B cell (primary cell): ENCODE measurements around the gene SSBP3. TPM values are rescaled to one million over a fixed set of nuclear protein-coding genes. Genes with fewer than 3 reads are reported as not detected.

Experiments used
- ATAC-seq: fragments of 200-7000 bp; cut with Tn5 transposase; one replicate; pipeline ENCODE4 v1.10.0; 2021; ENCODE audit warnings: low read depth, mild to moderate bottlenecking, moderate number of reproducible peaks, moderate library complexity
- CTCF ChIA-PET: fragments of 350-600 bp; sonication (Branson Sonifier 250); formaldehyde crosslinking; loops from one replicate; lab custom pipeline; 2021; ENCODE audit warnings: antibody characterized with exemption, inconsistent platforms; lab: Charles Lee
- POLR2A ChIA-PET: fragments of 350-600 bp; sonication (Branson Sonifier 250); formaldehyde crosslinking; loops from one replicate; lab custom pipeline; 2021; ENCODE audit warnings: antibody characterized with exemption; lab: Charles Lee
- DNase-seq: peaks from one replicate; pipeline ENCODE4 v3.0.0; 2013
- H2AFZ ChIP-seq: 2 replicates; pipeline ENCODE4 v1.6.1; 2012; ENCODE audit warnings: mild to moderate bottlenecking, low read depth, low read length; ENCODE audit not compliant: insufficient read depth, poor library complexity, severe bottlenecking
- H3K27ac ChIP-seq, 2 donors: 1 replicate in 1 of 2; 2 replicates in 1 of 2; pipeline ENCODE4 v1.5.1; 2012 to 2013; ENCODE audit warnings: low read length in 2 of 2, mild to moderate bottlenecking in 2 of 2, moderate library complexity in 1 of 2
- H3K27me3 ChIP-seq, 4 experiments: fragments of 200-600 bp in 1 of 4; sonication (generic) in 1 of 4; replicated peaks in 1 of 4; 1 replicate in 2 of 4; 2 replicates in 2 of 4; pipeline versions ENCODE4 v1.6.1 to v1.7.0; 2013 to 2016; ENCODE audit warnings: low read length in 3 of 4, mild to moderate bottlenecking in 2 of 4, mixed read lengths in 1 of 4, moderate library complexity in 1 of 4; ENCODE audit not compliant: insufficient read depth in 4 of 4, control insufficient read depth in 3 of 4; ENCODE audit errors: control extremely low read depth in 1 of 4
- H3K36me3 ChIP-seq, 2 experiments: replicated peaks in 1 of 2; 1 replicate in 1 of 2; 2 replicates in 1 of 2; pipeline versions ENCODE4 v1.6.1 to v1.7.1; 2013; ENCODE audit warnings: low read length in 1 of 2; ENCODE audit not compliant: insufficient read depth in 2 of 2, control insufficient read depth in 1 of 2; ENCODE audit errors: control extremely low read depth in 1 of 2, extremely low read depth in 1 of 2
- H3K4me1 ChIP-seq, 2 donors: fragments of 200-600 bp in 1 of 2; sonication (generic) in 1 of 2; 1 replicate in 1 of 2; 2 replicates in 1 of 2; pipeline versions ENCODE4 v1.5.1 to v1.6.1; 2013 to 2017; ENCODE audit warnings: low read length in 2 of 2; ENCODE audit not compliant: control insufficient read depth in 2 of 2, insufficient read depth in 2 of 2
- H3K4me2 ChIP-seq: replicated peaks from 2 replicates; pipeline ENCODE3; 2012; ENCODE audit warnings: mild to moderate bottlenecking, low read depth, low read length; ENCODE audit not compliant: poor library complexity, severe bottlenecking
- H3K4me3 ChIP-seq, 5 experiments: fragments of 200-600 bp in 1 of 5; sonication (generic) in 1 of 5; 1 replicate in 3 of 5; 2 replicates in 2 of 5; pipeline versions ENCODE4 v1.5.1 to v1.7.0; 2011 to 2016; ENCODE audit warnings: low read length in 4 of 5, mild to moderate bottlenecking in 4 of 5, low read depth in 2 of 5, control low read depth in 1 of 5, moderate library complexity in 1 of 5; ENCODE audit not compliant: insufficient read depth in 1 of 5; ENCODE audit errors: control extremely low read depth in 1 of 5, extremely low read depth in 1 of 5
- H3K79me2 ChIP-seq: fragments of 200-600 bp; sonication (generic); one replicate; pipeline ENCODE4 v1.6.0; 2016; ENCODE audit warnings: low read length; ENCODE audit not compliant: control insufficient read depth, insufficient read depth
- H3K9ac ChIP-seq: fragments of 200-600 bp; sonication (generic); 2 replicates; pipeline ENCODE4 v1.6.1; 2017; ENCODE audit warnings: mild to moderate bottlenecking, low read length, moderate library complexity
- H3K9me3 ChIP-seq, 3 donors: one replicate each; pipeline versions ENCODE4 v1.6.1 to v1.7.1; 2013; ENCODE audit warnings: low read length in 2 of 3; ENCODE audit not compliant: control insufficient read depth in 2 of 3, insufficient read depth in 1 of 3; ENCODE audit errors: control extremely low read depth in 1 of 3
- H4K20me1 ChIP-seq: 2 replicates; pipeline ENCODE4 v1.6.0; 2012; ENCODE audit warnings: mild to moderate bottlenecking, low read length; ENCODE audit not compliant: insufficient read depth, control insufficient read depth, poor library complexity, severe bottlenecking
- H3K27ac Mint-ChIP-seq: one replicate; pipeline ENCODE4 v1.8.0; 2021; ENCODE audit warnings: mixed read lengths
- H3K27me3 Mint-ChIP-seq: one replicate; pipeline ENCODE4 v1.8.0; 2021; ENCODE audit warnings: mixed read lengths
- H3K4me1 Mint-ChIP-seq: one replicate; pipeline ENCODE4 v1.8.0; 2021; ENCODE audit warnings: mixed read lengths
- H3K4me3 Mint-ChIP-seq: one replicate; pipeline ENCODE4 v1.8.0; 2021; ENCODE audit warnings: mixed read lengths
- H3K9me3 Mint-ChIP-seq: one replicate; pipeline ENCODE4 v1.8.0; 2022; ENCODE audit warnings: mixed read lengths; ENCODE audit not compliant: insufficient read depth
- CTCF ChIP-seq: fragments of 200-600 bp; IDR thresholded peaks from one replicate; pipeline ENCODE4 v1.8.0; 2022; ENCODE audit warnings: antibody characterized with exemption, mild to moderate bottlenecking
- EZH2 ChIP-seq: IDR thresholded peaks from 2 replicates; pipeline ENCODE4 v1.6.1; 2012; ENCODE audit warnings: borderline replicate concordance, low read depth, mild to moderate bottlenecking, moderate library complexity, low read length; ENCODE audit not compliant: insufficient read depth, poor library complexity, severe bottlenecking
- WGBS: methylation state at CpG from one replicate; pipeline ENCODE4 v1.1.5; 2013; ENCODE audit warnings: missing lambda C conversion rate; ENCODE audit not compliant: insufficient coverage; 5-methylcytosine and 5-hydroxymethylcytosine counted together
- intact Hi-C: fragments of 100-400 bp; cut with micrococcal nuclease; formaldehyde crosslinking; loops from one replicate; pipeline ENCODE4 v1.10.0; 2022
- polyA plus RNA-seq: library from polyadenylated mRNA; depleted of rRNA; stranded (reverse); fragments of >200 nt; gene quantifications from 2 replicates; pipeline ENCODE4 v1.2.3, GENCODE V29; 2012
- total RNA-seq, 2 donors: library from RNA; stranded (reverse); fragments of 120-200 nt in 1 of 2; gene quantifications; 1 replicate in 1 of 2; 2 replicates in 1 of 2; pipeline versions ENCODE4 v1.2.3 to v1.2.4, GENCODE V29; 2013 to 2022

Gene SSBP3
- total and polyA plus RNA-seq, 2 donors (not counting 1 experiment from before 2014, with no cell fraction given): 16.9 to 30.7 TPM

GRCh38 chr1:54417123-54417522, 10.9 kb upstream of the SSBP3 start:
- ChIA-PET CTCF (no interaction called here), POLR2A (no interaction called here)
- TF ChIP-seq EZH2 (no peak), CTCF (no peak)
- Mint-ChIP-seq H3K9me3 (no peaks in the 10 kb centered on the region), H3K27ac (no peak overlapping the region), H3K4me3 (no peak overlapping the region), H3K4me1 (no peaks in the 10 kb centered on the region), H3K27me3 (peaks cover 30% of the 10 kb centered on the region)
- H3K79me2 ChIP-seq: no peaks in the 10 kb centered on the region
- no peak overlapping the region for H3K4me3 ChIP-seq
- H3K9ac ChIP-seq: no peak overlapping the region
- no peak overlapping the region for H3K4me2 ChIP-seq
- intact Hi-C loops: no loop called here
- H3K27me3 ChIP-seq: peaks cover 0 to 13% (median 2%) of the 10 kb centered on the region in 4 experiments
- no peak overlapping the region for H3K27ac ChIP-seq
- no peaks in the 10 kb centered on the region for H4K20me1 ChIP-seq
- H2AFZ ChIP-seq: peak overlapping the region; percentile 52
- peaks cover 0 to 3% of the 10 kb centered on the region in 2 donors for H3K4me1 ChIP-seq
- H3K9me3 ChIP-seq: no peaks in the 10 kb centered on the region
- WGBS: 0% methylated on average over 3 of the region's 5 CpGs
- DNase-seq (no peak), ATAC-seq (no peak)
- no peaks in the 10 kb centered on the region for H3K36me3 ChIP-seq

- H3K27ac Mint-ChIP-seq: no peak overlapping the region
- 74% methylated on average over 8 of the region's 8 CpGs for WGBS
- DNase-seq (no peak), ATAC-seq (no peak)
- Histone ChIP-seq H3K27me3 (peaks cover 0 to 13% (median 2%) of the 10 kb centered on the region in 4 experiments), H3K36me3 (no peaks in the 10 kb centered on the region), H3K4me1 (peaks cover 0 to 3% of the 10 kb centered on the region in 2 donors), H3K79me2 (no peaks in the 10 kb centered on the region), H3K27ac (no peak overlapping the region), H3K9me3 (no peaks in the 10 kb centered on the region), H3K4me3 (no peak overlapping the region), H2AFZ (no peak overlapping the region), H4K20me1 (no peaks in the 10 kb centered on the region), H3K9ac (no peak overlapping the region), H3K4me2 (no peak overlapping the region)
- TF ChIP-seq CTCF (no peak), EZH2 (no peak)
- H3K4me3 Mint-ChIP-seq: no peak overlapping the region
- ChIA-PET POLR2A (no interaction called here), CTCF (no interaction called here)
- peaks cover 30% of the 10 kb centered on the region for H3K27me3 Mint-ChIP-seq
- intact Hi-C loops: no loop called here
- H3K4me1 Mint-ChIP-seq: no peaks in the 10 kb centered on the region
- H3K9me3 Mint-ChIP-seq: no peaks in the 10 kb centered on the region
Measured at GRCh38 chr1:54416435-54416834, 10.2 kb upstream of the SSBP3 start.
